SK-N-SH (cell line): Measurements from ENCODE around the gene ELF5.

ENCODE experiments used
- FOXJ3 ChIP-seq: sonication (generic); formaldehyde crosslinking; IDR thresholded peaks from 2 replicates; pipeline ENCODE4 v1.5.1; 2020; ENCODE audit warnings: mild to moderate bottlenecking, missing genetic modification reagents
- FOXM1 ChIP-seq: IDR thresholded peaks from 2 replicates; pipeline ENCODE4 v1.4.0; 2012; ENCODE audit warnings: low read depth, mild to moderate bottlenecking
- POLR2AphosphoS5 ChIP-seq: IDR thresholded peaks from 2 replicates; pipeline ENCODE4 v1.6.1; 2012; ENCODE audit warnings: low read depth, low read length
- RAD21 ChIP-seq: IDR thresholded peaks from 2 replicates; pipeline ENCODE4 v1.6.1; 2012; ENCODE audit warnings: mild to moderate bottlenecking, low read length
- RFX5 ChIP-seq: IDR thresholded peaks from 2 replicates; pipeline ENCODE4 v1.6.1; 2012; ENCODE audit warnings: mild to moderate bottlenecking, improper control_type of control experiment, low read length
- SIN3A ChIP-seq: IDR thresholded peaks from 2 replicates; pipeline ENCODE4 v1.6.1; 2012; ENCODE audit warnings: low read depth, mild to moderate bottlenecking, low read length, moderate library complexity, borderline replicate concordance
- SMC3 ChIP-seq: IDR thresholded peaks from 2 replicates; pipeline ENCODE4 v1.6.1; 2012; ENCODE audit warnings: low read depth, low read length, improper control_type of control experiment
- YY1 ChIP-seq: IDR thresholded peaks from 2 replicates; pipeline ENCODE4 v1.4.0; 2012; ENCODE audit warnings: low read depth, mild to moderate bottlenecking
- TF ChIP-seq, protein P1 (sequence below): fragments of 200-600 bp; sonication (generic); IDR thresholded peaks from 2 replicates; pipeline ENCODE4 v1.6.1; 2017; ENCODE audit warnings: antibody characterized with exemption, mild to moderate bottlenecking, moderate library complexity
- TF ChIP-seq, protein P2 (sequence below): fragments of 150-350 bp; IDR thresholded peaks from 2 replicates; pipeline ENCODE4 v1.6.1; 2017; ENCODE audit warnings: antibody characterized with exemption, low read length, low read depth, borderline replicate concordance
- TF ChIP-seq, protein P3 (sequence below): IDR thresholded peaks from 2 replicates; pipeline ENCODE4 v1.4.0; 2012; ENCODE audit warnings: low read depth

DNA sequence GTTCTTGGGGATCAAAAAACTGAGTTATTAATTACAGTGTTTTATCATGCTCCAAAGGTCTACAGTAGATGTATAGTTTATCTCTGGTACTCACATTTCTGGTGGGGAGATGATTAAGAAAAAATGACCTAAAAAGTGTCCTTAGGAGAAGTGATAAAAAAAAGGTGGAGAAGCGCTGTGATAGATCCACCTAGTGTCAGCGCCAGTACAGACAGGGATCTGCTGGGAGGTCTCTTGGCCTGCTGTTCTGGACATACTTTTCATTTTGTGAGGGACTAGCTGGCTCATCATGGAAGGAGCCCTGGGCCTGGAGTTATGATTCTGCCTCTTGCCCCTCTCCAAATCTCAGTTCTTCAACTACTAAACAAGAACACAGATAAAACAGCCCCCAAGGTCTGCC is 2.9 kb downstream of the ELF5 start:
- TF ChIP-seq FOXM1 (no peak), FOXJ3 (CRISPR knock-in tag) (no peak), SIN3A (no peak), RFX5 (no peak), RAD21 (no peak), POLR2AphosphoS5 (no peak), YY1 (no peak), SMC3 (no peak)
- TF ChIP-seq, protein P1, sequence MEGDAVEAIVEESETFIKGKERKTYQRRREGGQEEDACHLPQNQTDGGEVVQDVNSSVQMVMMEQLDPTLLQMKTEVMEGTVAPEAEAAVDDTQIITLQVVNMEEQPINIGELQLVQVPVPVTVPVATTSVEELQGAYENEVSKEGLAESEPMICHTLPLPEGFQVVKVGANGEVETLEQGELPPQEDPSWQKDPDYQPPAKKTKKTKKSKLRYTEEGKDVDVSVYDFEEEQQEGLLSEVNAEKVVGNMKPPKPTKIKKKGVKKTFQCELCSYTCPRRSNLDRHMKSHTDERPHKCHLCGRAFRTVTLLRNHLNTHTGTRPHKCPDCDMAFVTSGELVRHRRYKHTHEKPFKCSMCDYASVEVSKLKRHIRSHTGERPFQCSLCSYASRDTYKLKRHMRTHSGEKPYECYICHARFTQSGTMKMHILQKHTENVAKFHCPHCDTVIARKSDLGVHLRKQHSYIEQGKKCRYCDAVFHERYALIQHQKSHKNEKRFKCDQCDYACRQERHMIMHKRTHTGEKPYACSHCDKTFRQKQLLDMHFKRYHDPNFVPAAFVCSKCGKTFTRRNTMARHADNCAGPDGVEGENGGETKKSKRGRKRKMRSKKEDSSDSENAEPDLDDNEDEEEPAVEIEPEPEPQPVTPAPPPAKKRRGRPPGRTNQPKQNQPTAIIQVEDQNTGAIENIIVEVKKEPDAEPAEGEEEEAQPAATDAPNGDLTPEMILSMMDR: no peak
- TF ChIP-seq, protein P2, sequence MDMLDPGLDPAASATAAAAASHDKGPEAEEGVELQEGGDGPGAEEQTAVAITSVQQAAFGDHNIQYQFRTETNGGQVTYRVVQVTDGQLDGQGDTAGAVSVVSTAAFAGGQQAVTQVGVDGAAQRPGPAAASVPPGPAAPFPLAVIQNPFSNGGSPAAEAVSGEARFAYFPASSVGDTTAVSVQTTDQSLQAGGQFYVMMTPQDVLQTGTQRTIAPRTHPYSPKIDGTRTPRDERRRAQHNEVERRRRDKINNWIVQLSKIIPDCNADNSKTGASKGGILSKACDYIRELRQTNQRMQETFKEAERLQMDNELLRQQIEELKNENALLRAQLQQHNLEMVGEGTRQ: no peak
- TF ChIP-seq, protein P3, sequence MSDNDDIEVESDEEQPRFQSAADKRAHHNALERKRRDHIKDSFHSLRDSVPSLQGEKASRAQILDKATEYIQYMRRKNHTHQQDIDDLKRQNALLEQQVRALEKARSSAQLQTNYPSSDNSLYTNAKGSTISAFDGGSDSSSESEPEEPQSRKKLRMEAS: no peak
